AG04450 (cell line): ENCODE measurements around the gene GNAS-AS1. TPM values are rescaled to one million over a fixed set of nuclear protein-coding genes. Genes with fewer than 3 reads are reported as not detected.
A peak's percentile ranks its signal among the peaks of the same experiment; 100 is the strongest.
"Not testable (repeated sequence)": the region's sequence is repeated elsewhere in the genome, so short reads cannot be mapped to it uniquely, and the experiment has no call there.

ENCODE experiments used
- CTCF ChIA-PET: fragments of 300-600, 350-600 bp; formaldehyde crosslinking; extraction: SDS; loops from one replicate; lab custom pipeline; 2022; ENCODE audit warnings: antibody characterized with exemption, inconsistent platforms; lab: Charles Lee
- POLR2A ChIA-PET: fragments of 350-600 bp; formaldehyde crosslinking; extraction: SDS; loops from one replicate; lab custom pipeline; 2021; ENCODE audit warnings: antibody characterized with exemption, inconsistent platforms; lab: Yijun Ruan, JAX
- DNase-seq: peaks from one replicate; pipeline ENCODE4 v3.0.0-alpha.2; 2011; ENCODE audit warnings: low read depth, low spot score
- H3K27ac ChIP-seq: one replicate; pipeline ENCODE4 v1.5.1; 2012; ENCODE audit warnings: low read depth, low read length, control low read depth
- H3K27me3 ChIP-seq: one replicate; pipeline ENCODE4 v1.6.0; 2012; ENCODE audit warnings: low read length; ENCODE audit not compliant: control insufficient read depth, insufficient read depth
- H3K4me3 ChIP-seq: 2 replicates; pipeline ENCODE4 v1.5.1; 2011; ENCODE audit warnings: mild to moderate bottlenecking, low read depth, low read length, control low read depth
- H3K9me3 ChIP-seq: 2 replicates; pipeline ENCODE4 v1.5.1; 2012; ENCODE audit warnings: low read length; ENCODE audit not compliant: control insufficient read depth, insufficient read depth
- polyA plus RNA-seq: library from polyadenylated mRNA; depleted of rRNA; stranded (reverse); fragments of >200 nt; gene quantifications from 2 replicates; pipeline ENCODE4 v1.2.3, GENCODE V29; 2011
- TF ChIP-seq, protein P1 (sequence below): IDR thresholded peaks from 2 replicates; pipeline ENCODE4 v1.5.1; 2011; ENCODE audit warnings: low read depth, low read length, control low read depth, inconsistent platforms

GNAS-AS1 gene
- polyA plus RNA-seq, 1 experiment: 0.52 TPM

GRCh38 chr20:58829531-58829941 lies 21.2 kb downstream of the GNAS-AS1 start:
- TF ChIP-seq, protein P1, sequence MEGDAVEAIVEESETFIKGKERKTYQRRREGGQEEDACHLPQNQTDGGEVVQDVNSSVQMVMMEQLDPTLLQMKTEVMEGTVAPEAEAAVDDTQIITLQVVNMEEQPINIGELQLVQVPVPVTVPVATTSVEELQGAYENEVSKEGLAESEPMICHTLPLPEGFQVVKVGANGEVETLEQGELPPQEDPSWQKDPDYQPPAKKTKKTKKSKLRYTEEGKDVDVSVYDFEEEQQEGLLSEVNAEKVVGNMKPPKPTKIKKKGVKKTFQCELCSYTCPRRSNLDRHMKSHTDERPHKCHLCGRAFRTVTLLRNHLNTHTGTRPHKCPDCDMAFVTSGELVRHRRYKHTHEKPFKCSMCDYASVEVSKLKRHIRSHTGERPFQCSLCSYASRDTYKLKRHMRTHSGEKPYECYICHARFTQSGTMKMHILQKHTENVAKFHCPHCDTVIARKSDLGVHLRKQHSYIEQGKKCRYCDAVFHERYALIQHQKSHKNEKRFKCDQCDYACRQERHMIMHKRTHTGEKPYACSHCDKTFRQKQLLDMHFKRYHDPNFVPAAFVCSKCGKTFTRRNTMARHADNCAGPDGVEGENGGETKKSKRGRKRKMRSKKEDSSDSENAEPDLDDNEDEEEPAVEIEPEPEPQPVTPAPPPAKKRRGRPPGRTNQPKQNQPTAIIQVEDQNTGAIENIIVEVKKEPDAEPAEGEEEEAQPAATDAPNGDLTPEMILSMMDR: 0 out of 2 replicates have a peak, but pooled peaks have one; percentile 12
- Histone ChIP-seq H3K4me3 (no peak overlapping the region), H3K27ac (no peak overlapping the region), H3K27me3 (no peaks in the 10 kb centered on the region), H3K9me3 (no peaks in the 10 kb centered on the region)
- ChIA-PET CTCF (interaction anchor here (1.0 to 1.5 kb wide), 4 partner anchors 10 to 592 kb away, joined by 3 to 6 read pairs (median 4); no protein-coding TSS in a partner anchor), POLR2A (no interaction called here)
- no peak for DNase-seq

- H3K9me3 ChIP-seq, DNase-seq, POLR2A ChIA-PET, H3K27ac ChIP-seq, H3K4me3 ChIP-seq, H3K27me3 ChIP-seq: not testable (repeated sequence)
- CTCF ChIA-PET: interaction anchor here (0.9 to 1.5 kb wide), 6 partner anchors 10 to 594 kb away, joined by 3 to 7 read pairs (median 4); no protein-coding TSS in a partner anchor
These were observed 21.9 kb downstream of the GNAS-AS1 start for GRCh38 chr20:58828804-58829203.

DNA sequence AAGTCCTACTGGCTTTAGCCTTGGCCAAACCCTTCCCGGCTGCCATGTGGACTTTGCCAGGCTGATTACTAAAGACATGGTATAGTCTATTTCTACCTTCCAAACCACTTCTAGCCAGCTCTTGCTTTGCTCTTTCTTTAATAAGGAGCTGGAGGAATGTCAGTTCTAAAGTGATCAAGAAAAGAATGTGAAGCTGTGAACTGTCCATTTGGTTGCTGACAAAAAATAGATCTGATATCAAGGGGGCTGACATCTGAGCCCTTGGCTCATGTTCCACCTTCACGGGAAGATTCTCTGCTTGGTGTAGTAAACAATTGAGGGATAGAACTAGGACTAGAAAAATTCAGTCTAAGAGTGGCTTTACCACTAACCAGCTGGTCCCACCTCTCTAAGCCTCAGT lies 22.6 kb downstream of the GNAS-AS1 start:
- H3K9me3 ChIP-seq: no peaks in the 10 kb centered on the region
- TF ChIP-seq, protein P1: no peak
- no peak overlapping the region for H3K27ac ChIP-seq
- ChIA-PET CTCF (interaction anchor here (0.9 kb wide), 1 partner anchor 593 kb away, joined by 7 read pairs; no protein-coding TSS in a partner anchor), POLR2A (no interaction called here)
- H3K4me3 ChIP-seq: no peak overlapping the region
- H3K27me3 ChIP-seq: peaks cover 2% of the 10 kb centered on the region
- no peak for DNase-seq

DNA sequence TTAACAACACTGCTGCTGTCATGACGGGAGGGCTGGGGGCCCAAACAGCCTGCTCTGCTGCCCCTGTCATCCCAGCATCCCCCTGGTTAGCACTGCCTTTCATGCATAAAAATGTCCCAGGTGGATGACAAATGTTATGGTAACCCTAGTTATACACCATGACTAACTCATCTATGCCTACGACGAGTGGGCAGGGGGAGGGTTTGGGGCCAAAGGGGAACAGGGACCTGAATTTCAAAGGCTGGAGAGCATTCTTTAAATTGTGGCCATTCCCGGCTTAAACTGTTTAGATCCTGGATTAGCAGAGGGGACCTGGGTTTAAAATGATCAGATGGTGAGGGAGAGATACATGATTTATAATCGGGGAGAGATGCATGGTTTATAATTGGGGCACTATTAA lies 24.4 kb downstream of the GNAS-AS1 start:
- TF ChIP-seq, protein P1: no peak

GRCh38 chr20:58825450-58825849 lies 25.3 kb downstream of the GNAS-AS1 start:
- H3K27me3 ChIP-seq: peaks cover 2% of the 10 kb centered on the region
- ChIA-PET POLR2A (no interaction called here), CTCF (no interaction called here)
- H3K4me3 ChIP-seq: no peak overlapping the region
- no peaks in the 10 kb centered on the region for H3K9me3 ChIP-seq
- H3K27ac ChIP-seq: no peak overlapping the region
- DNase-seq: no peak
- TF ChIP-seq, protein P1: no peak

More for the DNA sequence above, 24.4 kb downstream of the GNAS-AS1 start:
- ChIA-PET POLR2A (no interaction called here), CTCF (no interaction called here)
- Histone ChIP-seq H3K27ac (no peak overlapping the region), H3K4me3 (no peak overlapping the region), H3K9me3 (no peaks in the 10 kb centered on the region), H3K27me3 (peaks cover 2% of the 10 kb centered on the region)
- no peak for DNase-seq
